Loucy (cell line): ENCODE data around the gene C12orf60.
"Not testable (repeated sequence)": the region's sequence is repeated elsewhere in the genome, so short reads cannot be mapped to it uniquely, and the experiment has no call there.

Source experiments
- H2AFZ ChIP-seq: fragments of 200-600 bp; sonication (generic); 2 replicates; pipeline ENCODE4 v1.6.0; 2016; ENCODE audit warnings: antibody characterized with exemption, mild to moderate bottlenecking, low read length, moderate library complexity
- H3F3A ChIP-seq: fragments of 200-600 bp; 2 replicates; pipeline ENCODE4 v1.6.0; 2016; ENCODE audit warnings: antibody characterized with exemption, low read depth, mild to moderate bottlenecking
- H3K27me3 ChIP-seq: fragments of 200-600 bp; sonication (generic); 2 replicates; pipeline ENCODE4 v1.6.1; 2014; ENCODE audit warnings: low read length, mild to moderate bottlenecking; ENCODE audit not compliant: insufficient read depth, poor library complexity, severe bottlenecking
- H3K36me3 ChIP-seq: fragments of 200-600 bp; sonication (generic); 2 replicates; pipeline ENCODE4 v1.6.1; 2016; ENCODE audit warnings: low read length; ENCODE audit not compliant: insufficient read depth
- H3K4me1 ChIP-seq: fragments of 200-600 bp; sonication (generic); 2 replicates; pipeline ENCODE4 v1.5.1; 2014; ENCODE audit warnings: low read length, mild to moderate bottlenecking; ENCODE audit not compliant: insufficient read depth, poor library complexity, severe bottlenecking
- H3K4me2 ChIP-seq: fragments of 200-600 bp; sonication (generic); 2 replicates; pipeline ENCODE4 v1.6.0; 2014; ENCODE audit warnings: antibody characterized with exemption, low read length, low read depth, mild to moderate bottlenecking; ENCODE audit not compliant: poor library complexity, severe bottlenecking
- H3K4me3 ChIP-seq: fragments of 200-600 bp; sonication (generic); 2 replicates; pipeline ENCODE4 v1.5.1; 2014; ENCODE audit warnings: low read length, mild to moderate bottlenecking, mixed read lengths; ENCODE audit not compliant: poor library complexity, severe bottlenecking
- H3K79me2 ChIP-seq: fragments of 200-600 bp; sonication (generic); 2 replicates; pipeline ENCODE4 v1.6.1; 2014; ENCODE audit warnings: low read length; ENCODE audit not compliant: insufficient read depth
- H3K9ac ChIP-seq: fragments of 200-600 bp; sonication (generic); 2 replicates; pipeline ENCODE4 v1.6.0; 2014; ENCODE audit warnings: mild to moderate bottlenecking, low read depth, low read length, moderate library complexity; ENCODE audit not compliant: poor library complexity, severe bottlenecking
- H3K9me2 ChIP-seq: fragments of 200-600 bp; sonication (generic); replicated peaks from 2 replicates; pipeline ENCODE4 v1.6.1; 2016; ENCODE audit warnings: low read depth, low read length, mixed read lengths
- H3K9me3 ChIP-seq: fragments of 200-600 bp; sonication (generic); 2 replicates; pipeline ENCODE4 v1.6.1; 2014; ENCODE audit warnings: mild to moderate bottlenecking, antibody characterized with exemption, low read length, low read depth; ENCODE audit not compliant: insufficient read depth
- H4K20me1 ChIP-seq: fragments of 200-600 bp; sonication (generic); 2 replicates; pipeline ENCODE4 v1.6.0; 2014; ENCODE audit warnings: antibody characterized with exemption, low read length, mild to moderate bottlenecking; ENCODE audit not compliant: insufficient read depth, poor library complexity, severe bottlenecking
- CTCF ChIP-seq: fragments of 200-600 bp; sonication (generic); conservative IDR thresholded peaks from 2 replicates; pipeline ENCODE4 v1.5.1; 2014; ENCODE audit warnings: mild to moderate bottlenecking, antibody characterized with exemption, low read length
- EZH2phosphoT487 ChIP-seq: fragments of 200-600 bp; IDR thresholded peaks from 2 replicates; pipeline ENCODE4 v1.6.1; 2018; ENCODE audit warnings: antibody characterized with exemption, mild to moderate bottlenecking, moderate library complexity, borderline replicate concordance

The C12orf60 gene

GRCh38 chr12:14765398-14765797 is 38.1 kb upstream of the C12orf60 start:
- peaks cover 28% of the 10 kb centered on the region for H3K4me1 ChIP-seq
- H4K20me1 ChIP-seq = peaks cover 23% of the 10 kb centered on the region
- H3K36me3 ChIP-seq = no peaks in the 10 kb centered on the region; the same call in 1 of the 2 replicates
- peaks cover 59% of the 10 kb centered on the region for H3K79me2 ChIP-seq
- no peak overlapping the region for H2AFZ ChIP-seq
- no peaks in the 10 kb centered on the region for H3K9me2 ChIP-seq
- peaks cover 7% of the 10 kb centered on the region; the same call in 1 of the 2 replicates for H3F3A ChIP-seq
- H3K9me3 ChIP-seq = peaks cover 5% of the 10 kb centered on the region; the same call in 1 of the 2 replicates
- no peak overlapping the region for H3K4me2 ChIP-seq
- no peak for TF ChIP-seq EZH2phosphoT487
- no peak for TF ChIP-seq CTCF
- no peaks in the 10 kb centered on the region for H3K27me3 ChIP-seq
- no peak overlapping the region for H3K9ac ChIP-seq
- no peak overlapping the region for H3K4me3 ChIP-seq

GRCh38 chr12:14766020-14766419 is 37.5 kb upstream of the C12orf60 start:
- peaks cover 23% of the 10 kb centered on the region for H4K20me1 ChIP-seq
- H3K79me2 ChIP-seq = peaks cover 63% of the 10 kb centered on the region

GRCh38 chr12:14766649-14767215 is 36.7 kb upstream of the C12orf60 start:
- H3K9me3 ChIP-seq = peaks cover 5% of the 10 kb centered on the region; the same call in 1 of the 2 replicates
- peak overlapping the region; percentile 76 for H3K4me2 ChIP-seq
- H3F3A ChIP-seq = peaks cover 7% of the 10 kb centered on the region; the same call in 1 of the 2 replicates
- H3K79me2 ChIP-seq = peaks cover 63% of the 10 kb centered on the region
- H3K36me3 ChIP-seq = no peaks in the 10 kb centered on the region; the same call in 1 of the 2 replicates
- H4K20me1 ChIP-seq = peaks cover 23% of the 10 kb centered on the region
- H3K9me2 ChIP-seq = no peaks in the 10 kb centered on the region
- H3K4me3 ChIP-seq = peak overlapping the region; percentile 94
- no peak overlapping the region for H2AFZ ChIP-seq
- no peak overlapping the region for H3K9ac ChIP-seq
- TF ChIP-seq EZH2phosphoT487 (no peak), CTCF (no peak)
- H3K27me3 ChIP-seq = no peaks in the 10 kb centered on the region
- H3K4me1 ChIP-seq = peaks cover 33% of the 10 kb centered on the region

More at GRCh38 chr12:14766020-14766419, 37.5 kb upstream of the C12orf60 start:
- not testable (repeated sequence) for H3K9ac ChIP-seq, H3F3A ChIP-seq, H2AFZ ChIP-seq, H3K9me3 ChIP-seq, H3K36me3 ChIP-seq, H3K27me3 ChIP-seq, H3K9me2 ChIP-seq
- H3K4me1 ChIP-seq = peaks cover 28% of the 10 kb centered on the region
- peak overlapping the region; percentile 94 for H3K4me3 ChIP-seq
- H3K4me2 ChIP-seq = peak overlapping the region; percentile 76

- Histone ChIP-seq H2AFZ (no peak overlapping the region), H3K9me2 (no peaks in the 10 kb centered on the region), H4K20me1 (peaks cover 23% of the 10 kb centered on the region), H3F3A (peaks cover 7% of the 10 kb centered on the region; the same call in 1 of the 2 replicates), H3K36me3 (no peaks in the 10 kb centered on the region; the same call in 1 of the 2 replicates), H3K4me2 (peak overlapping the region; percentile 76), H3K9me3 (peaks cover 5% of the 10 kb centered on the region; the same call in 1 of the 2 replicates), H3K4me1 (peaks cover 38% of the 10 kb centered on the region), H3K27me3 (no peaks in the 10 kb centered on the region), H3K79me2 (peaks cover 63% of the 10 kb centered on the region), H3K4me3 (peak overlapping the region; percentile 94), H3K9ac (peak overlapping the region; percentile 88)
- TF ChIP-seq CTCF (no peak), EZH2phosphoT487 (no peak)
These were observed 35.9 kb upstream of the C12orf60 start for GRCh38 chr12:14767617-14768016.
